Common myeloid progenitor, CD34-positive (primary cell): ENCODE data around the gene ADAM12.

ENCODE experiments used
- CTCF ChIA-PET: fragments of 350-600 bp; sonication (Branson Sonifier 250); formaldehyde crosslinking; loops from one replicate; lab custom pipeline; 2021; ENCODE audit warnings: antibody characterized with exemption; lab: Charles Lee
- POLR2A ChIA-PET: fragments of 350-600 bp; sonication (Branson Sonifier 250); formaldehyde crosslinking; loops from one replicate; lab custom pipeline; 2021; ENCODE audit warnings: antibody characterized with exemption; lab: Charles Lee
- DNase-seq, 3 donors: peaks; one replicate each; pipeline versions ENCODE4 v3.0.0 to v3.0.0-alpha.2; 2013
- H3K27ac ChIP-seq, 2 experiments: 1 replicate in 1 of 2; 2 replicates in 1 of 2; pipeline ENCODE4 v1.7.0; 2013; ENCODE audit warnings: inconsistent platforms in 2 of 2, low read length in 2 of 2, mild to moderate bottlenecking in 2 of 2, low read depth in 1 of 2, moderate library complexity in 1 of 2; ENCODE audit not compliant: severe bottlenecking in 2 of 2, insufficient read depth in 1 of 2, poor library complexity in 1 of 2
- H3K27me3 ChIP-seq, 5 experiments: replicated peaks in 2 of 5; 1 replicate in 3 of 5; 2 replicates in 2 of 5; pipeline versions ENCODE4 v1.6.1 to v1.7.0; 2013; ENCODE audit warnings: low read length in 4 of 5, mild to moderate bottlenecking in 2 of 5, moderate library complexity in 2 of 5, inconsistent platforms in 1 of 5; ENCODE audit not compliant: insufficient read depth in 5 of 5, control insufficient read depth in 4 of 5
- H3K36me3 ChIP-seq, 4 experiments: 1 replicate in 2 of 4; 2 replicates in 2 of 4; pipeline versions ENCODE4 v1.6.1 to v1.7.0; 2013; ENCODE audit warnings: low read length in 3 of 4, control low read depth in 1 of 4, mild to moderate bottlenecking in 1 of 4; ENCODE audit not compliant: control insufficient read depth in 4 of 4, insufficient read depth in 4 of 4
- H3K4me1 ChIP-seq, 4 experiments: 1 replicate in 3 of 4; 2 replicates in 1 of 4; pipeline versions ENCODE4 v1.6.1 to v1.7.1; 2013; ENCODE audit warnings: low read length in 3 of 4, mild to moderate bottlenecking in 3 of 4, control low read depth in 1 of 4, inconsistent platforms in 1 of 4, moderate library complexity in 1 of 4; ENCODE audit not compliant: control insufficient read depth in 4 of 4, insufficient read depth in 4 of 4; ENCODE audit errors: control extremely low read depth in 1 of 4
- H3K4me3 ChIP-seq, 7 experiments: 1 replicate in 4 of 7; 2 replicates in 3 of 7; pipeline versions ENCODE4 v1.5.1 to v1.7.0; 2013; ENCODE audit warnings: mild to moderate bottlenecking in 7 of 7, low read length in 6 of 7, moderate library complexity in 6 of 7, inconsistent platforms in 2 of 7, low read depth in 2 of 7, control low read depth in 1 of 7; ENCODE audit not compliant: insufficient read depth in 4 of 7, control insufficient read depth in 1 of 7; ENCODE audit errors: extremely low read depth in 1 of 7
- H3K9me3 ChIP-seq, 5 experiments: 1 replicate in 4 of 5; 2 replicates in 1 of 5; pipeline versions ENCODE4 v1.6.1 to v1.7.1; 2013; ENCODE audit warnings: low read length in 4 of 5, mild to moderate bottlenecking in 2 of 5, inconsistent platforms in 1 of 5, low read depth in 1 of 5, moderate library complexity in 1 of 5; ENCODE audit not compliant: control insufficient read depth in 4 of 5, insufficient read depth in 2 of 5; ENCODE audit errors: control extremely low read depth in 1 of 5
- WGBS: methylation state at CpG from one replicate; pipeline ENCODE4 v1.1.5; 2013; ENCODE audit not compliant: insufficient coverage; 5-methylcytosine and 5-hydroxymethylcytosine counted together

Gene ADAM12

DNA sequence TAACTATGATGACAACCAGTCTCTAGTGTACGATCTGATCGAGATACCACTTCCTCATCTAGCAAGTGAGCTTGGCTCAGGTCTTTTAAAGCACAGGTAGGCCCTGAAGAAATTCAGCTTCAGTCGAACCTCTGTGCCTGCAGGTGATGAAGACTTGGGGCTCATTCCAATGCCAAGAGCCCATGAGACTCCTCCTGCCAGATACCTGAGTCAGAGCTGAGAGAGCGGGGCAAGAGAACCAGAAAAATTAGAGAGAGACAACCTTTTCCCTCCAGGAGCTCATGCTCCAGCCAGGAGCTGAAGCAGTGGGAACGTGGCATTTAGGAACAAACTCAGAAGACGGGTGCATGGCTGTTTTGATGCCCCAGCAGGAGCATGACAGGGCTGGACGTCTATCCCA lies 259.3 kb downstream of the ADAM12 start:
- no peaks in the 10 kb centered on the region for H3K9me3 ChIP-seq

DNA sequence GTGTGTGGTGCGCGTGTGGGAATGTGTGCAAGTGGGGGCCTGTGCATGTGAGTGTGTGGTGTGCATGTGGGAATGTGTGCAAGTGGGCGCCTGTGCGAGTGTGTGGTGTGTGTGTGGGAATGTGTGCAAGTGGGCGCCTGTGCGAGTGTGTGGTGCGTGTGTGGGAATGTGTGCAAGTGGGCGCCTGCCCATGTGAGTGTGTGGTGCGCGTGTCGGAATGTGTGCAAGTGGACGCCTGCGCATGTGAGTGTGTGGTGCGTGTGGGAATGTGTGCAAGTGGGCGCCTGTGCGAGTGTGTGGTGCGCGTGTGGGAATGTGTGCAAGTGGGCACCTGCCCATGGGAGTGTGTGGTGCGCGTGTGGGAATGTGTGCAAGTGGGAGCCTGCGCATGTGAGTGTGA lies 259.7 kb downstream of the ADAM12 start:
- 99% methylated on average over 20 of the region's 21 CpGs for WGBS
- H3K4me1 ChIP-seq, result peaks cover 0 to 3% (median 0%) of the 10 kb centered on the region in 4 experiments
- no peak for DNase-seq
- H3K36me3 ChIP-seq, result no peaks in the 10 kb centered on the region
- no peak overlapping the region for H3K4me3 ChIP-seq
- no peaks in the 10 kb centered on the region for H3K9me3 ChIP-seq
- CTCF ChIA-PET, result no interaction called here
- POLR2A ChIA-PET, result no interaction called here
- no peak overlapping the region for H3K27ac ChIP-seq
- no peaks in the 10 kb centered on the region for H3K27me3 ChIP-seq

More for the DNA sequence above, 259.3 kb downstream of the ADAM12 start:
- ChIA-PET POLR2A (no interaction called here), CTCF (no interaction called here)
- WGBS, result 71% methylated on average over 7 of the region's 7 CpGs
- DNase-seq, result no peak
- H3K4me3 ChIP-seq, result no peak overlapping the region
- H3K36me3 ChIP-seq, result no peaks in the 10 kb centered on the region
- H3K27me3 ChIP-seq, result no peaks in the 10 kb centered on the region
- no peak overlapping the region for H3K27ac ChIP-seq
- H3K4me1 ChIP-seq, result peaks cover 0 to 3% (median 0%) of the 10 kb centered on the region in 4 experiments

DNA sequence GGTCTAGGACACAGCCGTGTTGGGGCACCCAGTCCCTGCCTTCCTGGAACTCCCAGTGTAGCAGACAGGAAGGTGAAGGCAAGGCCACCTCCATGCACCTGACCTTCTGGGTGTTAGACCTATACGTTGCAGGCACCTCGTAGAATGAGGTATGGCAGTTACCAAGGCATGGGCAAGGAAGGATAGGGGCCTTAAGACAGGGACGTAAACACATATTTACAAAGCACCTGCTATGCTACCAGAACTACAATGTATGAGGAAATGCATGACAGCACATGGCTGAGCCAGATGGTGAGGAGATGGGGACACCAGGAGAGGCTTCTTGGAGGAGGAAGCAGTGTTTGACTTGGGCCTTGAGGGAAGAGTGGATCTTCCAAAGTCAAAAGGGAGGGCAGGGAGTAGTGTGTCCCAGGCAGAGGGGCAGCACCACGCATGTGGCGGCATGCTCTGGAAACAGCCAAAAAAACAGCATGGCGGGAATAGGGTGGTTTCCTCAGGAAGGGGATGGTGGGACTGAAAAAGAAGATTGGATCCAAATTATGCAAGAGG lies 260.7 kb downstream of the ADAM12 start:
- Histone ChIP-seq H3K27me3 (no peaks in the 10 kb centered on the region), H3K9me3 (no peaks in the 10 kb centered on the region), H3K4me1 (peaks cover 0 to 3% (median 0%) of the 10 kb centered on the region in 4 experiments), H3K36me3 (no peaks in the 10 kb centered on the region), H3K4me3 (no peak overlapping the region), H3K27ac (no peak overlapping the region)
- CTCF ChIA-PET, result no interaction called here
- 94% methylated on average over 6 of the region's 7 CpGs for WGBS
- POLR2A ChIA-PET, result interaction anchor here (0.6 kb wide), 1 partner anchor 14 kb away, joined by 4 read pairs; no protein-coding TSS in a partner anchor
- no peak for DNase-seq

DNA sequence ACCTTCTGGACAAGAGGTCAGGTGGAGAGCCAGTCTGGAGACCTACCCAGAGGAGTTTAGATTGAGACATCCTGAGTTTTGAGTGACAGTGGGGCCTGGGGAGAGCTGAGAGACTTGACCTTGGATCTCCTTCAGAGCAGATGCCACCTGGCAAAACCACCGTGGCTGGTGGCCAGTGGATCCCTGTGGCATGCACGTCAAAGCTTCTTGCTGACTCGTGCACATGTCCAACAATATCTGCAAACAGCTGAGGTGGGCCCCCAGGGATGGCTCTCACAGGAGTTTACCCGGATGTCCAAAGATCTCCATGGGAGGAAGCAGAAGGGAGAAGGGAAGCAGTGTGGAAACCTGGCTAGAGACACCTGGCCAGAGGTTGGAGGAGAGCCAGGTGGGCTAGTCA lies 261.4 kb downstream of the ADAM12 start:
- peaks cover 0 to 3% (median 0%) of the 10 kb centered on the region in 4 experiments for H3K4me1 ChIP-seq
- no peak overlapping the region for H3K27ac ChIP-seq
- ChIA-PET CTCF (no interaction called here), POLR2A (interaction anchor here (0.6 kb wide), 1 partner anchor 13 kb away, joined by 4 read pairs; no protein-coding TSS in a partner anchor)
- WGBS, result 85% methylated on average over 4 of the region's 4 CpGs
- no peak for DNase-seq
- no peaks in the 10 kb centered on the region for H3K27me3 ChIP-seq
- no peaks in the 10 kb centered on the region for H3K36me3 ChIP-seq
- H3K9me3 ChIP-seq, result no peaks in the 10 kb centered on the region
- H3K4me3 ChIP-seq, result no peak overlapping the region

DNA sequence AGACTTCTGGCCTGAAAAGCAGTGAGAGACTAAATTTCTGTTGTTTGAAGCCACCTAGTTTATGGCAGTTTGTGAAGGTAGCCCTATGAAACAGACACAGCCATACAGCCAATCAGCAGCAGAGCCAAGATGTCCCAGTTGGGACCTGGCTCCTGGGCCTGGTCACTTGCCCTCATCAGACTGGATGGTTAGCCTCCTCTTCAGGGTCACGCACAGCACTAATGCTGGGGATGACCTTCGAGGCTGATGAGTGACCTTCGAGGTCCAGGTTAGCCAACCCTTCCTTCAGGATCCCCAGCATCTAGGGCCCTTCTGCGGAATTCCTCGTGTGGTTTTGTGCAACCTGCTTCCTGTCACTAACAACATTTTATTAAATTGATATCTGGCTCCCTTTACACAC lies 262.3 kb downstream of the ADAM12 start:
- DNase-seq, result no peak
- Histone ChIP-seq H3K27ac (no peak overlapping the region), H3K36me3 (no peaks in the 10 kb centered on the region), H3K4me3 (no peak overlapping the region), H3K27me3 (no peaks in the 10 kb centered on the region), H3K9me3 (no peaks in the 10 kb centered on the region), H3K4me1 (peaks cover 0 to 3% (median 0%) of the 10 kb centered on the region in 4 experiments)
- ChIA-PET CTCF (no interaction called here), POLR2A (no interaction called here)
- WGBS, result 95% methylated on average over 5 of the region's 5 CpGs

DNA sequence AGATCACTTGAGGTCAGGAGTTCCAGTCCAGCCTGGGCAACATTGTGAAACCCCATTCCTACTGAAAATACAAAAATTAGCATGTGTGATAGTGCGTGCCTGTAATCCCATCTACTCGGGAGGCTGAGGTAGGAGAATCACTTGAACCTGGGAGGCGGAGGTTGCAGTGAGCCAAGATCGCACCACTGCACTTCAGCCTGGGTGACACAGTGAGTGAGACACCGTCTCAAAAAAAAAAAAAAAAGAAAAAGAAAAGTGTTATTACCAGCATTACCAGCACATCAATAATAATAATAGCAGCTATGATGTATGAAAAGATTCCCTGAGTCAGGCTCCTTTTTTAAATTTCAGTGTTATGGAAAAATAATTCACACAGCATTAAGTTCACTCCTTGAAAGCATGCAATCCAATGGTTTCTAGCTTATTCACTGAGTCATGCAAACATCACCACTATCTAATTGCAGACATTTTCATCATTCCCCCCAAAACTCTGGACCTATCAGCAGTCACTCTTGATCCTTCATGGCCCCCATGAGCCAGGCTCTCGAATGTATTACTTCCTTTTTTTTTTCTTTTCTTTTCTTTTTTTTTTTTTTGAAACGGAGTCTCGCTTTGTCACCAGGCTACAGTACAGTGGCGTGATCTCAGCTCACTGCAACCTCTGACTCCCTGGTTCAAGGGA lies 263.5 kb downstream of the ADAM12 start:
- H3K4me1 ChIP-seq, result peaks cover 0 to 3% (median 0%) of the 10 kb centered on the region in 4 experiments
- no peak overlapping the region for H3K4me3 ChIP-seq
- POLR2A ChIA-PET, result interaction anchor here (0.6 kb wide), 2 partner anchors 18 to 82 kb away, joined by 3 to 6 read pairs; no protein-coding TSS in a partner anchor
- no peaks in the 10 kb centered on the region for H3K36me3 ChIP-seq
- H3K27ac ChIP-seq, result no peak overlapping the region
- no peaks in the 10 kb centered on the region for H3K27me3 ChIP-seq
- CTCF ChIA-PET, result no interaction called here
- DNase-seq, result peak; percentile 54 to 79 (median 75)
- WGBS, result 47% methylated on average over 6 of the region's 9 CpGs
- no peaks in the 10 kb centered on the region for H3K9me3 ChIP-seq

DNA sequence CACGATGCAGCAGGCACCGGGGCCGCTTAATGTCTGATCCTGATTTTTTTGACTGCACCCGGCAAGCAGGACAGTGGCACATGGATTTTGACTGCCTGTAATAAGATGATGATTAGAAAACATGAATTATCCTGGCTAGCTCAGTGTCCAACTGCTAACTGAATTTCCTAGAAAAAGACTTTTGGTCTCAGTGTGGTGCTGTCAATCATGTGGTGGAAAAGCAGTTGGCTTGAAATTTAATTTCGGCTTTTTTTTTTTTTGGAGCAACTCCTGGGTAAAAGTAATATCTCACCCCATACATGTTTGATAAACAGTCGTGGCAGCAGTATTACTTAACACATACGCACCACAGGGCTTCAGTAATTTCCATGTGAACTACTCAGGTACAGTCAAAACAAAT lies 264.2 kb downstream of the ADAM12 start:
- peaks cover 0 to 3% (median 0%) of the 10 kb centered on the region in 4 experiments for H3K4me1 ChIP-seq
- CTCF ChIA-PET, result interaction anchor here (0.7 to 1.3 kb wide), 2 partner anchors 11 to 42 kb away, joined by 3 read pairs; no protein-coding TSS in a partner anchor
- H3K27ac ChIP-seq, result no peak overlapping the region
- H3K36me3 ChIP-seq, result no peaks in the 10 kb centered on the region
- H3K4me3 ChIP-seq, result no peak overlapping the region
- no peaks in the 10 kb centered on the region for H3K27me3 ChIP-seq
- DNase-seq, result no peak
- WGBS, result 89% methylated on average over 7 of the region's 7 CpGs
- POLR2A ChIA-PET, result no interaction called here
- no peaks in the 10 kb centered on the region for H3K9me3 ChIP-seq
